Measurements from ENCODE around the gene ANXA2R. TPM values are rescaled to one million over a fixed set of nuclear protein-coding genes. Genes with fewer than 3 reads are reported as not detected.

ANXA2R gene
- total and polyA plus RNA-seq, 9 of the 15 experiments (the other 6 are each of a cell fraction or from before 2014, with no cell fraction given), result 2.1 to 4.8 (median 3.4) TPM

- Histone ChIP-seq H3K27me3 (ENCODE audit: control insufficient read depth in 2 of 2, insufficient read depth in 2 of 2, low read length in 2 of 2) (no peaks in the 10 kb centered on the region), H3K4me1 (replicated peaks in 1 of 2; ENCODE audit: control insufficient read depth in 2 of 2, insufficient read depth in 2 of 2, low read length in 2 of 2) (peaks cover 0 to 6% of the 10 kb centered on the region in 2 experiments; a peak in 2 of 5 replicates), H3K9me1 (ENCODE audit: control insufficient read depth, insufficient read depth, low read length) (no peaks in the 10 kb centered on the region), H3K9me3 (replicated peaks; ENCODE audit: control insufficient read depth, insufficient read depth, low read depth, low read length) (no peaks in the 10 kb centered on the region), H3K4me2 (ENCODE audit: insufficient read depth, low read length) (no peak overlapping the region), H3K79me2 (ENCODE audit: control insufficient read depth, insufficient read depth, low read length) (no peaks in the 10 kb centered on the region), H3K9ac (ENCODE audit: insufficient read depth in 1 of 2, low read depth in 2 of 2, low read length in 2 of 2) (no peak overlapping the region; a peak in 1 of 4 replicates), H3K4me3 (no peak overlapping the region), H2AFZ (ENCODE audit: low read depth, low read length) (no peak overlapping the region), H4K20me1 (replicated peaks; ENCODE audit: control insufficient read depth, insufficient read depth, low read length) (no peaks in the 10 kb centered on the region), H3K27ac (ENCODE audit: extremely low read depth, low read depth, low read length) (no peak overlapping the region), H3K36me3 (ENCODE audit: control insufficient read depth, insufficient read depth, low read length) (no peaks in the 10 kb centered on the region)
- no peak for TF ChIP-seq HDAC1 (IDR thresholded peaks at IDR 0.05)
- no peak for TF ChIP-seq GABPB2 (CRISPR knock-in tag; conservative IDR thresholded peaks at IDR 0.05)
- no peak for TF ChIP-seq XRCC4 (IDR thresholded peaks at IDR 0.05; ENCODE audit: extremely low read depth, insufficient read depth, insufficient read length)
- TF ChIP-seq CCNT2 (IDR thresholded peaks at IDR 0.05; ENCODE audit: borderline replicate concordance, extremely low read depth, insufficient read length, low read depth, low read length), result no peak
- TF ChIP-seq POLR2G (IDR thresholded peaks at IDR 0.05; ENCODE audit: low read depth, low read length), result 0 out of 2 replicates have a peak, but pooled peaks have one; percentile 24
- in situ Hi-C loops (cut with MboI), result no loop called here
- 77% methylated on average over 40 of the region's 40 CpGs for WGBS (ENCODE audit: insufficient coverage, low coverage, missing lambda C conversion rate)
- ATAC-seq, result no peak
- POLR2A ChIA-PET, result no interaction called here
- no TSS peak for BruUV-seq (replicated peaks)
- DNase-seq (ENCODE audit: extremely low read depth in 1 of 4, low spot score in 3 of 4), result no peak
- no peak for FAIRE-seq
- intact Hi-C loops (cut with micrococcal nuclease), result no loop called here
- CTCF ChIA-PET (ENCODE audit: low intra/inter-chr PET ratio), result interaction anchor here (1.1 kb wide), 1 partner anchor 105 kb away, joined by 3 read pairs; no protein-coding TSS in a partner anchor
These were observed 39.8 kb downstream of the ANXA2R start for GRCh38 chr5:43000111-43000840.

All from K562 (cell line).